Measurements from ENCODE around the gene TPP2.

TPP2 gene

DNA sequence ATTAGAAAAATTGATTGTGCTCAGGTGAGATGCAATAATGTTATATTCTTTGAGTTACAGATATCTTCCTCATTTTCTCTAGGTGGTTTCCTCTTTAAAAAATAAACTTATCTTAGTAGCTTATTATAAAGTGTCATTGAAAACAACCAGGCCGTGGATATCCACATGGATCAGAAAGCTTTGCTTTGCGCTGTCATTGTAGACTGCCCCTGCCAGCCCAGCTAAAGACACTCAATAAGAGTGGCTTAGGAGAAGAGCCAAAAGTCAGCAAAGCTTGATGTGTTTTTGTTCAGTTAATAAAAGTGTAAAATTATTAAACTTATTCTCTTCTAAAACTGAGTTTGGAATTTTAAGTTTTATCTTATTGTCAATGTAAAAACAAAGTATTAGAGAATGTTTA, 34.4 kb downstream of the TPP2 start:
- no peak for DNase-seq (ENCODE audit: low read depth)
- no peak overlapping the region for H3K4me3 ChIP-seq (replicated peaks; ENCODE audit: low read depth, low read length)
- TF ChIP-seq, protein P1, sequence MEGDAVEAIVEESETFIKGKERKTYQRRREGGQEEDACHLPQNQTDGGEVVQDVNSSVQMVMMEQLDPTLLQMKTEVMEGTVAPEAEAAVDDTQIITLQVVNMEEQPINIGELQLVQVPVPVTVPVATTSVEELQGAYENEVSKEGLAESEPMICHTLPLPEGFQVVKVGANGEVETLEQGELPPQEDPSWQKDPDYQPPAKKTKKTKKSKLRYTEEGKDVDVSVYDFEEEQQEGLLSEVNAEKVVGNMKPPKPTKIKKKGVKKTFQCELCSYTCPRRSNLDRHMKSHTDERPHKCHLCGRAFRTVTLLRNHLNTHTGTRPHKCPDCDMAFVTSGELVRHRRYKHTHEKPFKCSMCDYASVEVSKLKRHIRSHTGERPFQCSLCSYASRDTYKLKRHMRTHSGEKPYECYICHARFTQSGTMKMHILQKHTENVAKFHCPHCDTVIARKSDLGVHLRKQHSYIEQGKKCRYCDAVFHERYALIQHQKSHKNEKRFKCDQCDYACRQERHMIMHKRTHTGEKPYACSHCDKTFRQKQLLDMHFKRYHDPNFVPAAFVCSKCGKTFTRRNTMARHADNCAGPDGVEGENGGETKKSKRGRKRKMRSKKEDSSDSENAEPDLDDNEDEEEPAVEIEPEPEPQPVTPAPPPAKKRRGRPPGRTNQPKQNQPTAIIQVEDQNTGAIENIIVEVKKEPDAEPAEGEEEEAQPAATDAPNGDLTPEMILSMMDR (IDR thresholded peaks at IDR 0.05; ENCODE audit: low read length, missing control alignments) = no peak

DNA sequence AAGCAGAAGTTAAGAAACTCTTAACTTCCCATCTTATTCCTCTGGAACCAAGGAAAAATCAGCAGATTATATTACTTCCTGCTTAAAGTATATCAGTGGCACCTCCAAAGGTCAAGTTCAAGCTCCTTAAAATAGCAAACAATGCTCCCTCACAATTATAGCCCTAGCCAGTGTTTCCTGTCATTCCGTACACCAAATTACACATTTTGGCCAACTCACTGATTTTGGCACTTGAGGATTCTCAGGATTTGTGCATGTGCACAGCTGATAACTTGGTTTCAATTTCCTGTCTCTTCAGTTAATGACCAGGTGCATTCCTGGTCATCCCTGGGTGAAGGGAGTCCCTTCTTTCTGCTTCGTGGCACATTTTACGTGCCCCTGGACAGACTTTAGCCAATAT, 42.0 kb downstream of the TPP2 start:
- no peak for DNase-seq (ENCODE audit: low read depth)
- no peak overlapping the region for H3K4me3 ChIP-seq (replicated peaks; ENCODE audit: low read depth, low read length)
- TF ChIP-seq, protein P1 (IDR thresholded peaks at IDR 0.05; ENCODE audit: low read length, missing control alignments) = no peak

DNA sequence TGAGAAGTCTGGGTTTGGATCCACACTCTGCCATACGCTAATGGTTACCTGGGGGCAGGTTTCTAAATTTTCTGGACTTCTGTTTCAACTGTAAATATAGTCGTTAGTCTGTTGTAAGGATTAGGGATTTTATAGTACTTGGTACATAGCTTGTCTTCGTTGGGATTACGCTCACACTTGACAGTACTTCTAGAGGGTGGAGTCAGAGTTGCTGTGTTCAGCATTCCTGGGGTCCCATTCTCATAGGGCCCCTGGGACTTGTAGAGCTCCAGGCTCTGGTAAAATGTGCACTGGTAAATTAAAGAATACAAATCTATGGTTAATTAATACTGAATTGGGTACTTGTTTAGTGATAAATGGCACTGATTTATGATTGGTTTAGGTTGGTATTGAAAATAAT, 45.2 kb downstream of the TPP2 start:
- DNase-seq (ENCODE audit: low read depth) = no peak
- H3K4me3 ChIP-seq (replicated peaks; ENCODE audit: low read depth, low read length) = no peak overlapping the region
- TF ChIP-seq, protein P1 (IDR thresholded peaks at IDR 0.05; ENCODE audit: low read length, missing control alignments) = no peak

DNA sequence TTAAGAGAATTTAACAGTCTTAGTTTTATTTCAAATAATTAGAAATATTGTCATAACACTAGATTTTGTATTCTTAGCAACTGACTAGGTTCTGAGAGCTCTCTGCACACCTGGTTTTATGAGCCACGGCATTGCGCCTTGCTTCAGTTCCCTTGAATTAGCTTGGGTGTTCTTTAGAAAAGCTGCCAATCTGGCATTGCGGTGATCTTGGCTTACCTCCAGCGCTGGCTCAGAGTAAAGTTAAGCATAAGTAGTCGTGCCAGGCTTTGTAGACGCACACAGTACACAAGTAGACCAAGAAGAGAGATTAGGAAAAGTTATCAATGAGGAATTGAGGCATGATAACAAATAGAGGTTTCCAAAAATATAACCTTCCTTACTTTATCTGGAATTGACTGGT, 45.7 kb downstream of the TPP2 start:
- no peak for DNase-seq (ENCODE audit: low read depth)
- H3K4me3 ChIP-seq (replicated peaks; ENCODE audit: low read depth, low read length) = no peak overlapping the region
- TF ChIP-seq, protein P1 (IDR thresholded peaks at IDR 0.05; ENCODE audit: low read length, missing control alignments) = no peak

DNA sequence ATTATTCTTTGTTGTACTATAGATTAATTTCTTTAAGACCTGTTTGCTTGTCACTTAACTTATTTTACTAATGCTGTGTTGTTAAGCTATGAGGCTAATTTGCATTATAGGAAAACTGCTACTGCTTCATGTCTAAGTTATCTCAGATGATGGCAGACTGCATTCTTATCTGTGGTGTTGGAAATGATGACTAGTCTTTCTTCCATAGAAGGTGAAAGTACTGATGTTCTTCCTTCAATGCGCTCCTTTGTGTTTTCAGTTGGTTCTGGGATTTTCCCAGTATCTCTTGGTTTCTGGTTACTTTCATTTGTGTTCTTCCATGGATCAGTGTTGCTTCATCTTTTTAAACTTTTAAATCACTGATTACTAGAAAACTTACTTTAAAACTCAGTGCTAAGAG, 46.9 kb downstream of the TPP2 start:
- DNase-seq (ENCODE audit: low read depth) = no peak
- no peak overlapping the region for H3K4me3 ChIP-seq (replicated peaks; ENCODE audit: low read depth, low read length)
- TF ChIP-seq, protein P1 (IDR thresholded peaks at IDR 0.05; ENCODE audit: low read length, missing control alignments) = no peak

DNA sequence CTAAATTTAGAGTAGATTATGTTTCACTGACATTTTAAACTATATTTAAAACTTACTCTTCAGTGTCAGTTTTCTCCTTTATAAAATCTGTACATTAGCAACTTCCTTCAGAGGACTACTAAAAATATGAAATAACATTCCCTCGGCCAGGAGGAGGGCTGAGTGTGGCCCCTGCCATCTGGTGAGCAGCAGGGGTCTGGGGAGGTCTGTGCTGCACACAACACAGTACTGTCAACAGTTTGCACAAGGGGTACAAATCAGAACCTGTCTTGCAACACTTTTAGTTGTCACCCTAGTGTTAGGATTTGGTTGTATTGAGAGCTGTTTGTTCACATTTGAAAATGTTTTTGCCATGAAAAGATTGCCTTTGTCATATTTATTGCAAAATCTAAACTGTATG, 48.9 kb downstream of the TPP2 start:
- TF ChIP-seq, protein P1 (IDR thresholded peaks at IDR 0.05; ENCODE audit: low read length, missing control alignments) = no peak
- no peak overlapping the region for H3K4me3 ChIP-seq (replicated peaks; ENCODE audit: low read depth, low read length)
- DNase-seq (ENCODE audit: low read depth) = no peak

DNA sequence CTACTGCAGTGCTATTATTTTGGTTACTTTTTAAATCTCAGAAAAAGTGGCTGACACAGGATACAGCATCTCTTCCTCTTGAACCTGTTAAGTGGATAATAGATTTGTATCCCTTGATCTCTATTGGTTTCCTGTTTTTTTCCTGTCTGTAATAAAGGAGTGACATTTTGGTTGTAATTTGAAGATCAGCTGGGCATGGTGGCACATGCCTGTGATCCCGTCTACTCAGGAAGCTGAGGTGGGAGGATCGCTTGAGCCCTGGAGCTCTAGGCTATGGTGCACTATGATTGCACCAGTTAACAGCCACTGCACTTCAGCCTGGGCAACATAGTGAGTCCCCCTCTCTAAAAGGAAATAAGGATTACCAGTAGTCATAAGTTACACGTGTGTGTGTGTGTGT, 51.3 kb downstream of the TPP2 start:
- no peak overlapping the region for H3K4me3 ChIP-seq (replicated peaks; ENCODE audit: low read depth, low read length)
- TF ChIP-seq, protein P1 (IDR thresholded peaks at IDR 0.05; ENCODE audit: low read length, missing control alignments) = no peak

More for the DNA sequence above, 51.3 kb downstream of the TPP2 start:
- no peak for DNase-seq (ENCODE audit: low read depth)
